Stimulated activated CD8-positive, alpha-beta memory T cell treated with anti-CD3 and anti-CD28 coated beads, Interleukin-12 subunit alpha, Interleukin-12 subunit beta, amount 100 ng/mL, for 4 hours (primary cell): ENCODE results near the gene C14orf180.

Experiments used
- DNase-seq: peaks from one replicate; pipeline ENCODE4 v3.0.0-alpha.2; 2020; ENCODE audit warnings: low read depth

Gene C14orf180

GRCh38 chr14:104593710-104594136 lies 14.2 kb downstream of the C14orf180 start:
- DNase-seq: no peak

GRCh38 chr14:104594310-104595046 lies 14.9 kb downstream of the C14orf180 start:
- no peak for DNase-seq

GRCh38 chr14:104595116-104595675 lies 15.6 kb downstream of the C14orf180 start:
- DNase-seq: no peak

- DNase-seq: no peak
Observed at GRCh38 chr14:104595911-104596450, 16.4 kb downstream of the C14orf180 start.

GRCh38 chr14:104596451-104596918 lies 16.9 kb downstream of the C14orf180 start:
- DNase-seq: no peak

- DNase-seq: no peak
Observed at GRCh38 chr14:104596927-104597351, 17.4 kb downstream of the C14orf180 start.

- DNase-seq: no peak
Observed at GRCh38 chr14:104597576-104597975, 18.0 kb downstream of the C14orf180 start.

GRCh38 chr14:104598039-104598909 lies 18.7 kb downstream of the C14orf180 start:
- no peak for DNase-seq

- no peak for DNase-seq
Observed at GRCh38 chr14:104598910-104599273, 19.3 kb downstream of the C14orf180 start.

GRCh38 chr14:104599446-104599845 lies 19.9 kb downstream of the C14orf180 start:
- no peak for DNase-seq

GRCh38 chr14:104600141-104600643 lies 20.6 kb downstream of the C14orf180 start:
- no peak for DNase-seq

- no peak for DNase-seq
Observed at GRCh38 chr14:104600805-104601204, 21.2 kb downstream of the C14orf180 start.

- no peak for DNase-seq
Observed at GRCh38 chr14:104601786-104602185, 22.2 kb downstream of the C14orf180 start.

GRCh38 chr14:104602315-104602932 lies 22.9 kb downstream of the C14orf180 start:
- no peak for DNase-seq

GRCh38 chr14:104602933-104603325 lies 23.4 kb downstream of the C14orf180 start:
- no peak for DNase-seq

GRCh38 chr14:104603711-104604401 lies 24.3 kb downstream of the C14orf180 start:
- DNase-seq: no peak

- no peak for DNase-seq
Observed at GRCh38 chr14:104604458-104605449, 25.2 kb downstream of the C14orf180 start, which contains the start of gene TMEM179. TSS of gene TMEM179 (minus strand) at chr14:104604772. CDS start at chr14:104604741, 31 bp downstream.

- no peak for DNase-seq
Observed at GRCh38 chr14:104609666-104610065, 30.1 kb downstream of the C14orf180 start.

GRCh38 chr14:104610749-104611310 lies 31.3 kb downstream of the C14orf180 start:
- DNase-seq: no peak
